MV-4-11 (cell line): Measurements from ENCODE around the gene LEF1.

Source experiments
- DNase-seq: peaks from one replicate; lab custom pipeline; 2025; lab: John Stamatoyannopoulos, UW

The LEF1 gene

GRCh38 chr4:108175966-108176365 is 7.2 kb upstream of the LEF1 start:
- no peak for DNase-seq

- DNase-seq, result no peak
These were observed 6.1 kb upstream of the LEF1 start for GRCh38 chr4:108174856-108175255.

GRCh38 chr4:108173599-108174057 is 4.9 kb upstream of the LEF1 start:
- DNase-seq, result no peak

GRCh38 chr4:108172753-108173598 is 4.2 kb upstream of the LEF1 start:
- DNase-seq, result peak; percentile 21

GRCh38 chr4:108172231-108172752 is 3.6 kb upstream of the LEF1 start:
- no peak for DNase-seq

- DNase-seq, result no peak
These were observed 2.9 kb upstream of the LEF1 start for GRCh38 chr4:108171339-108172230.

GRCh38 chr4:108170631-108171338 is 2.1 kb upstream of the LEF1 start:
- DNase-seq, result no peak

GRCh38 chr4:108169664-108170063 is 932 bp upstream of the LEF1 start:
- no peak for DNase-seq

GRCh38 chr4:108168160-108168670 is 517 bp downstream of the LEF1 start:
- DNase-seq, result no peak

GRCh38 chr4:108166441-108167315 is 2.1 kb downstream of the LEF1 start:
- no peak for DNase-seq

GRCh38 chr4:108166038-108166437 is 2.7 kb downstream of the LEF1 start:
- no peak for DNase-seq

- DNase-seq, result no peak
These were observed 3.1 kb downstream of the LEF1 start for GRCh38 chr4:108165586-108165985.

- no peak for DNase-seq
These were observed 5.4 kb downstream of the LEF1 start for GRCh38 chr4:108163351-108163750.

- no peak for DNase-seq
These were observed 7.9 kb downstream of the LEF1 start for GRCh38 chr4:108160741-108161352.

- DNase-seq, result no peak
These were observed 8.9 kb downstream of the LEF1 start for GRCh38 chr4:108159845-108160244.

GRCh38 chr4:108157655-108158054 is 11.1 kb downstream of the LEF1 start:
- no peak for DNase-seq

GRCh38 chr4:108156391-108156790 is 12.3 kb downstream of the LEF1 start:
- no peak for DNase-seq

GRCh38 chr4:108155373-108155772 is 13.4 kb downstream of the LEF1 start:
- no peak for DNase-seq

- no peak for DNase-seq
These were observed 15.8 kb downstream of the LEF1 start for GRCh38 chr4:108152980-108153379.
